Measurements from ENCODE around the gene BAG5.

The BAG5 gene

GRCh38 chr14:103563844-103564505 is 1.5 kb upstream of the BAG5 start:
- no peak for DNase-seq (ENCODE audit: low spot score)

DNA sequence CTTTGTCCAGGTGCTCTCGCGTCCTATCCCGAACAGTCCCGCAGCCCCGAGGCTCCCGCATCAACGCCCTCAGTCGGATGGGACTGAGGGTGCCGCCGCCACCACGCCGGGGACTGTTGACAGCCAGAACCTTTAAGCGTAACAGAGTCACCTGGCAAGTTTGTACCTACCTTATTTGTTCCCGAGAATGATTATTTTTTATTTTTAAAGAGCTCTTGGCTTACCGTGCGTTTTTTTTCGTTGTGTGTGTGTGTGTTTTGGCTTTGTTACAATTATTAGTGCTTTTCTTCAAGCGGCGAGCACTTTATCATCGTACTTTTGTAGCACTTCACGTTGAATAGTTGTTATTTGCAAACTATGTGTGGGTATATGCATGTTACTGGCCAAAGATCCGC is 766 bp upstream of the BAG5 start:
- no peak for DNase-seq (ENCODE audit: low spot score)

DNA sequence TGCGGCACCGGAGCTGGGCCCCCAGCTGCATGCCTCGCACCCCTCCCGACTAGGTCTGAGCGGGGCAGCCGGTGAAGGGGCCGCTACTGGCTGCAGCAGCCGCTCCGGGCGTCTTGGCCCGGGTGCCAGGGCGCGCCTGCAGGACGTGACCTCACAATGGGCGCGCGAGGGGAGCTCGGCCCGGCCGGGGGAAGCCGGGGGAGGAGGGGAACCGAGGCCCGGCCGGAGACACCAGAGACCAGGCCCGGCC is 353 bp downstream of the BAG5 start:
- DNase-seq (ENCODE audit: low spot score), result no peak

DNA sequence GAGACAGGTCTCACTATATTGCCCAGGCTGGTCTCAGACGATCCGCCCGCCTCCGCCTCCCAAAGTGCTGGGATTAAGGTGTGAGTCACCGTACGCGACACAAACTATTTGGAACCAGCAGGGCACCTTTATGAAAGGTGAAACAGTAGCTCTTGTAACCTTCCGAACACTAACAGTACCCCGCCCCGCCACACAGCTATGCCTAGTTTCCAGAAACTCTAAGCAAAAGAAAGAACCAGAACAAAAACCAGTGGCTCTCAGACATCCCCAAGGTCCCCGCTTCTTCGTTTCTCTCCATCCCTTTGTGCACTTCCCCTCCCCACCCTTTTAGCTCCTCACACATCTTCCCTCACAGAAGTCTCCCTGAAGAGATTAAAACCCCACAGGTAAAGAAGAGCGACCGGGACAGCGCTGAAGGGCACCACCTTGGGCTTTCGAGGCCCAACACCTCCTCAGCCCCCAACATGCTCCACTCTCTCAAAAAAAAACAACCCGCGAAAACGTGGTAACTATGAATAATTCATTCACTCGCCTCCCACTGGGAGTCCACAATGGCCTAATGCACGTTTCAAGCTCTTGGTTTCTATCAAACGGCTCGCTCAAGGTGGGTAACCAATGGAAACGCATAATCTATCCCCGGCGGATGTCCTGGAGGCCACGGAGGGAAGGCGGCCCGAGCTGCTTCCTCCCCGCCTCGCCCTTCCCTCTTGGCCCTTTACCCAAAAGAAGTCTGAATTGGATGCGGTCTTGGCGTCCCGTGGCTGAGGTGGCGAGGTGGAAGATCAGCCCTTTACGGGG is 877 bp downstream of the BAG5 start:
- peak; percentile 56 for DNase-seq (ENCODE audit: low spot score)

DNA sequence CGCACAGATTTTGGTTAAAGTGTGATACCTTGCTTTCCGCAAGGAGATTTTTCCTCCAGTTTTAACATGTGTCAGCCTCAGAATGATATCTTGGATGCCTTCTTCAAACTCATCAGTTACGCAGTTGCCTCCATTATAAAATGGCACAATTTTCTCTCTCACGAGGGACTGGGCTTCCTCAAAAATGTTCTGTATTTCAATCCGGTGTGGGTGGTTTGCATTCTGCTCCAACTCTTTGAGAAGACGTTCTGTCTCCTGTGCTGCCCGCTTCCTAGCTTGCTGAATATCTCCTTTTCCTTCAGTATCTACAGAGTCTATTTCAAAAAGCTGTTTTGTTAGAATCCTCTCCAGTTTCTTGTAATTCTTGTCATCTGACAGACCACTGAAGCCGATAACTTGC is 1.8 kb downstream of the BAG5 start:
- DNase-seq (ENCODE audit: low spot score), result no peak

DNA sequence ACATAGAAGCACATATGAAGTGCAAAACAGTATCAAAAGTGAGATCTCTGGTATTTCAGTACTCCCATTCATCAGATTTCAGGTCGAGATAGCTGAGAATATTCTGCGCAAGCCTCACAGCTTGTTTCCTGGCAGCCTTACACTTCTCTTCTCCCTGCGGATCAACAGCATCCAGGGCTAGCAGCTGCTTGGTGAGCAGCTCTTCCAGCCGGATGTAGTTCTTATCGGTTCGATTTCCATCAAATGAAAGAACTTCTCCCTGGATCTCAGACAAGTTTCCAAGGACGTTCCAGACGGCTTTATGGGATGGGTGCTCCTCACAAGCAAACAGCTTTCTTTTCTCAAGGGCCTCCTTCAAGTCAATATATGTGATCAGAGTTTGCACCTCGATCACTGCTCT is 2.7 kb downstream of the BAG5 start:
- DNase-seq (ENCODE audit: low spot score), result no peak

DNA sequence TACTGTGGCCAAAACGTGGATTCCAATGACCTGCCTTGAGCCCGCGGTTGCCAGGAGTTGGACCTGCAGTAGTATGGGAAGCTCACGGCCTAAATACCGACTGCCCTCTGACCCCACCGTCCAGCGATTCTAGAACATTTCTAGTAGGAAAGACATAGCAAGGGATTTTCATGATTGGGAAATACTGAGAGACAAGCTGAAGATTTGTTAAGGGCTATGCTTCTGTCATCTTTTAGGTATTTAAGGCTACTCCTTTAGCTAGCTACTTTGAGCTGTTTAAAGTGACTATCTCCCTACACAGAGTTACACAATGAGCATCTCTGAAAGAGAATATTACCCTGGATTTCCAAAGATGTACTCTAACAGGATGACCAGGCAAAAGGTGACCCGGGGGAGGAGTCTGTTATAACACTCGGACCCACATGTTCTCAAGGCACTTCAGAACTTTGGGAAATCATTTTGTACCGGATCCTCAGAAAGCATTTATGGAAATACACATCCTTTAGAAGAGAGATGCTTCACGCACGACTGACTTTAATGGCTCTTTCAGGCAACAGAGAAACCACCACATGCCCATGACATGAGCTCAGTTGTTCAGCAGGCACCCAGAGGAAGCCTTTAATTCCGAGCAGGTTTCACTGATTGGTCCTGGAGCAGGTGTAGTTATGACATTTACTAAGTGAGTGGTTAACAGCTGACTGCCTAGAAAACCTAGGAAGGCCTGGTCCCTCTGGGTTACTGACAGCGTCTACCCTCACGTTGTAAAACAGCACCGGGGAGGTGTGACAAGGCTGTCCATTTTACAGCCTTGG is 4.2 kb downstream of the BAG5 start:
- DNase-seq (ENCODE audit: low spot score), result no peak

- no peak for DNase-seq (ENCODE audit: low spot score)
These were observed 5.3 kb downstream of the BAG5 start for GRCh38 chr14:103556946-103557758.

DNA sequence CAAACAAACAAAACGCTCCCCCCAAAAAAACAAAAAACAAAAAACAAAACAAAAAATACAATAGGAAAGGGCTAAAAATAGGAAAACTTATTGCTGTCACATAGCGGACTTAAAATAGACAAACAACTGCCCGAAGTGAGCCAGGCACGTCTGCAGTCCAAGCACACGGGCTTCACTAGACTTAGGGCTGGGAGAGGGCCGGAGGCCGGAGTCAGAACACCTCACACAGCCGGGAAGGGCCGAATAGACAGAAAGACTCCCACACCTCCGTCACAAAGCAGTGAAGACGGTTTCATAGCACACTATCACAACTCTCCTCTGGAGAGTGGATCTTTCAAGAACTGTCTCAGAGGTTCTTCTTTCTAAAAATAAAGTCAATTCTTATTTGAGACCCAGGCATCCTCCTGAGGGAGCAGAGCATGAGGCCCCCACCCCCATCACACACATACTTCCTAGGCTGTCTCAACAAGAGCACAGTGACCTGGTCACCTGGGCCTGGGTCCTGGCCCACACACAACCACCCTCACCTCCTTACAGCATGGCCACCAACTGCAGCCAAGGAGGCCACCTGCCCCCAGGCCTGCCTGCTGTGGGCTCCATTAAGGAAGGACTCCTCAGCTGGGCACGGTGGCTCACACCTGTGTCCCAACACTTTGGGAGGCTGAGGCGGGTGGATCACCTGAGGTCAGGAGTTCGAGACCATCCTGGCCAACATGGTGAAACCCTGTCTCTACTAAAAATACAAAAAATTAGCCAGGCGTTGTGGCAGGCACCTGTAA is 6.7 kb downstream of the BAG5 start:
- no peak for DNase-seq (ENCODE audit: low spot score)

- DNase-seq (ENCODE audit: low spot score), result no peak
These were observed 9.6 kb downstream of the BAG5 start for GRCh38 chr14:103552846-103553210.

DNA sequence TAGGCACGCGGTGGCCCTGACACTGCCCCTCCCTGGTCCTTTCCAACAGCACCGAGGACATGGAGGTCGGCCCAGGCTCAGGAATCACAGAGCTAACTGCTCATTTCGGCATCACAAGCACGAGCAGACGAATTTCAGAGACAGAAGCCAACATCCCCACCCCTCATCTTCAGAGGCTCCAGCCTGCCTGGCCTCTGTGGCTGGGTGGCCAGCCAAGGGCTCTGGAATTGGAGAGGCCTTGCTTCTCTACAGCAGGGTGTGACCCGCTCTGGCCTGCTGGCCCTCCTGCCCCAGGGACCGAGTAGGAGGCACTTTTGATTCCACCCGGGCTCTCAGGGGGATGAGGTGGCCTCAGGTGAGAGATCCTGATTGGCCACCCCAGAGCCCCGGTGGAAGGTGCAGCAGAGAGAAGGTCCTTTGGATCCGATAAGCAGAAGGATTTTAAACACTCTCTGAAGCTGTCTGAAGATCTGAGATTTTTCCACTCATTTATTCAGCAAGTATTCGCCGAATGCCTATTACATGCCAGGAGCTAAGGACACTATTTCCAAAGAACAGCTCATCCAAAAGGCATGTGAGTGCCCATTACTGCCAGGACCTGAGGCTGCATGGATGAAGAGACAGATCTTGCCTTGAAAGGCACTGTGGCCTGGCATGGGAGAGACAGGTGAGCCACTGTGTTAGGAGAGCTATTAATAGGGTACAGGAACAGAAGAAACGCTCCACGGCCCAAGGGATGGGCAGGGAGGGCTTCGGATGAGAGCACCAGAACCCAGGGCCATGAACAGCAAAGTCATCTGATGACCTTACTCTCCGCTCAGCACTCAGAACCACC is 10.2 kb downstream of the BAG5 start:
- no peak for DNase-seq (ENCODE audit: low spot score)

GRCh38 chr14:103551338-103551762 is 11.1 kb downstream of the BAG5 start:
- DNase-seq (ENCODE audit: low spot score), result no peak

DNA sequence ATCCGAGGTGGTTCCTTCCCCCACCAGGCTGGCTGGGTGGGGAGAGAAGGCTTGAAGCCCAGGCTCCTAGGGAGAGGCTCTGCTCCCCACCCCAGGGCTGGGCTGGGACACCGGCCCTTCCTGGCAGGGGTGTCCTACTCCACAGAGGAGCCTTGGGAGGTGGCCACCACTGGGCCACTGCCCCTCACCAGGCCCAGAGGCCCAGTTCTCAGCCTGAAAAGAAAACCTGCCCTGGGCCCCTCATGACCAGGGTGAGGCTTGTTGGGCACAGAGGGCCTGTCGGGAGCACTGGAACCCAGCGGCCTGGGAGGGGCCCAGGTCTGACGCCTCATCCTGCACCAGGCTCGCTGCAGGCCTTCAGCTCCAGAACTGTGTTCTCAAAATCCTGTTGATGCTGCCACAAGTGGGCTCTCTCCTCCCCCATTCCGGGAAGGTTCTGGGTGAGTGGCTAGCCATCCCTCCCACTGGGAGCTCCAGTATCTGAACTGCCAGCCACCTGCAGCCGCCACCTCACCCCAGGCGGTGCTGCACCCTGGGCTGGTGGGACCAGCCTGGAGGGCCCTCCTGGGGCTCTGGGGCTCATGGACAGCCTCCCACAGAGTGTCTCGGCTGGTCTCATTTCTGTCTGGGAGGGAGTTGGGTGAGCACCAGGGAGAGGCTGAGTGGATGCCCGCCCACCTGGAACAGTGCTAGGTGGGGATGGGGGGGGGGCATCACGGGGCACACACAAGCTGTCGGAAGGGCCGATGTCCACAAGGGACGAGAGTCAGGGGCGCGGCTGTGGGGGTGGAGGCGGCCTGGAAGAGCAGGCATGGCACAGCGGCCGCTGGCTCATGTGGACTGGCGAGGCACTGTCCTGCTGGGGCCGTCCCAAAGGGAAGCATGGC is 11.8 kb downstream of the BAG5 start:
- DNase-seq (ENCODE audit: low spot score), result no peak

GRCh38 chr14:103549361-103550311 is 12.8 kb downstream of the BAG5 start:
- DNase-seq (ENCODE audit: low spot score), result no peak

DNA sequence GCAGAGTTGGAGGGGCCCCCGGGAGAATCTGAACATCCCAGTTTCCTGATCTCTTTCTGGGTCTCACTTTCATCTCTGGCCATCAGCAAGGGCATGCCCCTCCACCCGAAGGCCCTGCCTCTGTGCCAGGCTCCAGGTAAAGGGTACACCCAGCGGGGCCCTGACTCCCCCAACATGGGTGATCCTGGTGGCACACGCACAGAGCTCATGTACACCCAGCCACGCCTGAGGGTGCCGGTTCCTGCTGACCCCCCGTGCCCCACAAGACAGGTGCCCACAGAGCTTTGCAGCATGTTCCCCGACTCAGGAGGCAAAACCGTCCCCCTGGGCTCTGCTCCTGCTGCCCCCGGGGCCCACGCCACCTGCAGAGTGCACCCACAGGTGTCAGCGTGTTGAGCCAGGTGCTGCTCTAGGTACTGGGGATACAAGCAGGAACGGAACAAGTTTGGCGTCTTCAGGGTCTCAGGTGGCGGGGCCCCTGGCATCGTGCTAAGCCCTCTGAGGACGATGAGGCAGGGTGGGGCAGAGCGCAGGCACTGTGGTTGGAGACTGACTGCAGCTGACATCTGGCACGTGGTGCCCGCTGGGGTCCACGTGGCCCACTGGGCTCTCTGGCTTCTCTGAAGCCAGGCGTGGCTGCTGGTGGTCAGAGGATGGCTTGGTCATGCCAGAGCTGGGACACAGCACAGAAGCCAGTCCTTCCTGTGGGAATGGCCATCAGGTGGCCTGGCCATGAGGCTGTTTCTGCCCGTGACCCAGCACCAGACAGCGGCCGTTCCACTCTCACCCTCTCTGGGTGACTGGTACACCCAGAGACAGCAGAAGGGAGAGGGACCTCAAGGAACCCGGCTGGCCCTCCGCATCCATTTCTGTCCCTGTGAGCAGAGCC is 13.8 kb downstream of the BAG5 start:
- no peak for DNase-seq (ENCODE audit: low spot score)

DNA sequence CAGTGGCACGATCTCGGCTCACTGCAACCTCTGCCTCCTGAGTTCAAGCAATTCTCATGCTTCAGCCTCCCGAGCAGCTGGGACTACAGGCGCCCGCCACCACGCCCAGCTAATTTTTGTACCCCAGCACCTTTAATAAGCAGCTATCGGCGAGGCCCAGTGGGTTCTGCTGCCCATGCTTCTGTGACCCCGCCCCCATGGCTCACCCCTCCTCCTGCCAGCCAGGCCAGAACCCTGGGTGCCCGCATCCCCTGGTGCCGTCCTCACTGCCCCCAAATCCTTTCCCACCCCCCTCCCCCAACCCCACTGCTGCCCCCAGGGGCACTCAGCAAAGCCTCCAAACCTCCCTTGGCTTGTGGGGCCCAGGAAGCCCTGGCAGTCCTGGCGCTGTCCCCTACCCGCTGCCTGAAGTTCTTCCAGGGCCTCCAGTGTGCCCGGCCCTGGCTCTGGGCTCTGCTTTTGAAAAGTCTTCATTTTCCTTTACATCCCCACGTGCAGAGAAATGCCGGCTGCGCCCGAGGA is 14.5 kb downstream of the BAG5 start:
- DNase-seq (ENCODE audit: low spot score), result no peak

GRCh38 chr14:103547455-103547940 is 15.0 kb downstream of the BAG5 start:
- DNase-seq (ENCODE audit: low spot score), result no peak
